Heart left ventricle (tissue), 16 donors: ENCODE measurements around the gene INPP4B. TPM values are rescaled to one million over a fixed set of nuclear protein-coding genes. Genes with fewer than 3 reads are reported as not detected.

Source experiments
- ATAC-seq, 4 donors: fragments of 200-7000 bp; cut with Tn5 transposase; one replicate each; pipeline ENCODE4 v1.9.1; 2020 to 2022; ENCODE audit warnings: moderate library complexity in 4 of 4, mild to moderate bottlenecking in 3 of 4, moderate number of reproducible peaks in 1 of 4
- DNase-seq, 5 donors: peaks; one replicate each; pipeline ENCODE4 v3.0.0-alpha.2; 2020
- H3K27ac ChIP-seq, 12 donors: fragments of 200-600 bp; sonication (generic) in 4 of 12; one replicate each; pipeline versions ENCODE4 v1.5.0 to v1.8.0; 2016 to 2022; ENCODE audit warnings: mild to moderate bottlenecking in 2 of 12
- H3K27me3 ChIP-seq, 9 donors: fragments of 200-600 bp; sonication (generic) in 2 of 9; one replicate each; pipeline versions ENCODE4 v1.5.1 to v1.8.0; 2016 to 2022; ENCODE audit warnings: mild to moderate bottlenecking in 3 of 9
- H3K36me3 ChIP-seq, 9 donors: fragments of 200-600 bp; sonication (generic) in 2 of 9; one replicate each; pipeline versions ENCODE4 v1.5.0 to v1.8.0; 2018 to 2022; ENCODE audit warnings: mild to moderate bottlenecking in 2 of 9
- H3K4me1 ChIP-seq, 12 donors: fragments of 200-600 bp; sonication (generic) in 4 of 12; one replicate each; pipeline versions ENCODE4 v1.5.0 to v1.8.0; 2016 to 2022; ENCODE audit warnings: mild to moderate bottlenecking in 3 of 12
- H3K4me3 ChIP-seq, 12 donors: fragments of 200-600 bp; sonication (generic) in 4 of 12; one replicate each; pipeline versions ENCODE4 v1.5.0 to v1.8.0; 2017 to 2022; ENCODE audit warnings: mild to moderate bottlenecking in 9 of 12, moderate library complexity in 4 of 12
- H3K9me3 ChIP-seq, 12 donors: fragments of 200-600 bp; sonication (generic) in 4 of 12; one replicate each; pipeline versions ENCODE4 v1.5.0 to v1.8.0; 2016 to 2022; ENCODE audit warnings: mild to moderate bottlenecking in 1 of 12
- CTCF ChIP-seq, 12 donors: fragments of 200-600 bp; sonication (generic) in 4 of 12; IDR thresholded peaks; one replicate each; pipeline versions ENCODE4 v1.5.0 to v1.8.0; 2018 to 2022; ENCODE audit warnings: antibody characterized with exemption in 12 of 12, mild to moderate bottlenecking in 5 of 12
- POLR2A ChIP-seq, 2 donors: fragments of 450-650 bp; IDR thresholded peaks; one replicate each; pipeline ENCODE4 v1.6.1; 2017; ENCODE audit warnings: antibody characterized with exemption in 2 of 2, mild to moderate bottlenecking in 2 of 2, moderate library complexity in 2 of 2
- WGBS, 4 donors: extraction: QIAGEN DNeasy Blood & Tissue Kit in 2 of 4; methylation state at CpG; one replicate each; pipeline versions ENCODE4 v1.1.5 to v1.1.7; 2013 to 2018; 5-methylcytosine and 5-hydroxymethylcytosine counted together
- intact Hi-C, 10 donors: fragments of 100-400 bp; cut with DNase I; formaldehyde crosslinking; loops; one replicate each; pipeline versions ENCODE4 v1.11.1 to v1.14.2; 2022
- polyA plus RNA-seq, 2 donors: library from polyadenylated mRNA; stranded (reverse); fragments of 200-250 nt; gene quantifications; one replicate each; pipeline ENCODE4 v1.2.3, GENCODE V29; 2013
- total RNA-seq, 9 donors: library from RNA; depleted of rRNA in 2 of 9; stranded (reverse); fragments of >200 nt in 2 of 9; fragmentation: NEBNext Ultra II Directional in 3 of 9; extraction: Animal tissue kit (Norgen Biotek cat#: 25700) in 3 of 9; gene quantifications; one replicate each; pipeline versions ENCODE4 v1.1.0 to v1.2.4, GENCODE V29; 2016 to 2023
- donor health status: ischemic (EF 13 %, LVEDD 7.1; RV severe dilation, severe dysfunction).
- donor health status: healthy with polysubstance abuse.
- donor health status: DM: no; HTN: yes; CAD: no.
- donor health status: DM: no; HTN: no; CAD: no.
- donor health status: ischemic (EF 25% LVEDD 6.9; RV normal size, moderate dysfunction).
- donor health status: ischemic (EF 25% LVEDD 5.7; RV mildly dilated, moderate dysfunction).
- donor health status: healthy.
- donor health status: DM: yes; HTN: yes; CAD: no.
- donor health status: ischemic (EF 35%, LVEDD 5.7; RV mildly dilated, moderate dysfunction).
- donor health status: nonischemic (EF 11% LVEDD 7.7; RV severe dilation, severe dysfunction).
- donor health status: DM: yes; HTN: yes; CAD: no.
- donor health status: PGD.
- donor health status: ischemic (EF 29% LVEDD 5.4; RV normal size, mild dysfunction).
- donor health status: nonischemic (EF 23%, LVEDD 6.1; RV moderate dilation, normal function).

Gene INPP4B
- total and polyA plus RNA-seq, 11 donors: 5.5 to 128 (median 39.1) TPM

GRCh38 chr4:142393127-142393526, 453.0 kb downstream of the INPP4B start:
- no peak for DNase-seq
- 75 to 95% (median 82%) methylated on average over 4 of the region's 4 CpGs for WGBS, 4 donors
- no peaks in the 10 kb centered on the region for H3K36me3 ChIP-seq
- H3K9me3 ChIP-seq: peaks cover 0 to 4% (median 0%) of the 10 kb centered on the region in 12 donors
- intact Hi-C loops: no loop called here
- no peak overlapping the region for H3K4me3 ChIP-seq
- H3K27ac ChIP-seq: no peak overlapping the region
- no peak for ATAC-seq
- H3K4me1 ChIP-seq: peaks cover 0 to 7% (median 0%) of the 10 kb centered on the region in 12 donors
- no peaks in the 10 kb centered on the region for H3K27me3 ChIP-seq
- TF ChIP-seq POLR2A (IDR thresholded peaks at IDR 0.05): no peak
- TF ChIP-seq CTCF (IDR thresholded peaks at IDR 0.05): no peak

- intact Hi-C loops: no loop called here
- Histone ChIP-seq H3K27me3 (no peaks in the 10 kb centered on the region), H3K4me3 (no peak overlapping the region), H3K9me3 (peaks cover 0 to 4% (median 0%) of the 10 kb centered on the region in 12 donors), H3K4me1 (peaks cover 0 to 7% (median 0%) of the 10 kb centered on the region in 12 donors), H3K27ac (no peak overlapping the region), H3K36me3 (no peaks in the 10 kb centered on the region)
- DNase-seq (no peak), ATAC-seq (no peak)
- WGBS, 4 donors: 74 to 82% (median 76%) methylated on average over 6 of the region's 6 CpGs
- TF ChIP-seq POLR2A (IDR thresholded peaks at IDR 0.05) (no peak), CTCF (IDR thresholded peaks at IDR 0.05) (no peak)
These were observed 459.2 kb downstream of the INPP4B start for GRCh38 chr4:142386856-142387255.

GRCh38 chr4:142386449-142386848, 459.7 kb downstream of the INPP4B start:
- TF ChIP-seq POLR2A (IDR thresholded peaks at IDR 0.05) (no peak), CTCF (IDR thresholded peaks at IDR 0.05) (no peak)
- H3K4me3 ChIP-seq: no peak overlapping the region
- ATAC-seq: no peak
- no peak for DNase-seq
- peaks cover 0 to 4% (median 0%) of the 10 kb centered on the region in 12 donors for H3K9me3 ChIP-seq
- no peaks in the 10 kb centered on the region for H3K36me3 ChIP-seq
- H3K27me3 ChIP-seq: no peaks in the 10 kb centered on the region
- no peak overlapping the region for H3K27ac ChIP-seq
- WGBS, 4 donors: 91 to 94% (median 94%) methylated on average over 8 of the region's 8 CpGs
- intact Hi-C loops: no loop called here
- H3K4me1 ChIP-seq: peaks cover 0 to 7% (median 0%) of the 10 kb centered on the region in 12 donors

- DNase-seq (no peak), ATAC-seq (no peak)
- intact Hi-C loops: no loop called here
- Histone ChIP-seq H3K27ac (peak overlapping the region in 1 of 12 donors; percentile 32), H3K4me1 (peaks cover 0 to 20% (median 10%) of the 10 kb centered on the region in 12 donors), H3K27me3 (no peaks in the 10 kb centered on the region), H3K36me3 (no peaks in the 10 kb centered on the region), H3K9me3 (no peaks in the 10 kb centered on the region), H3K4me3 (no peak overlapping the region)
- WGBS, 4 donors: 87 to 93% (median 90%) methylated on average over 4 of the region's 4 CpGs
- TF ChIP-seq CTCF (IDR thresholded peaks at IDR 0.05): no peak
- no peak for TF ChIP-seq POLR2A (IDR thresholded peaks at IDR 0.05)
These were observed 462.2 kb downstream of the INPP4B start for GRCh38 chr4:142383800-142384470.
